Vagina (tissue), 2 donors: ENCODE results near the gene CNTNAP5.

Source experiments
- CTCF ChIP-seq, 3 experiments: fragments of 450-650 bp in 2 of 3; fragments of 200-600 bp in 1 of 3; sonication (generic) in 1 of 3; IDR thresholded peaks; one replicate each; pipeline ENCODE4 v1.5.1; 2017 to 2019; ENCODE audit warnings: antibody characterized with exemption in 3 of 3, mild to moderate bottlenecking in 2 of 3, moderate library complexity in 2 of 3
- POLR2A ChIP-seq, 2 donors: fragments of 450-650 bp; IDR thresholded peaks; one replicate each; pipeline ENCODE4 v1.6.1; 2017; ENCODE audit warnings: antibody characterized with exemption in 2 of 2, mild to moderate bottlenecking in 2 of 2, moderate library complexity in 2 of 2
- POLR2AphosphoS5 ChIP-seq, 2 donors: sonication (generic); formaldehyde crosslinking; IDR thresholded peaks; one replicate each; pipeline ENCODE4 v1.9.0; 2017; ENCODE audit warnings: antibody characterized with exemption in 2 of 2, mild to moderate bottlenecking in 2 of 2, low read depth in 1 of 2; ENCODE audit not compliant: insufficient read depth in 1 of 2

GRCh38 chr2:124661558-124661957 lies 636.5 kb downstream of the CNTNAP5 start:
- TF ChIP-seq CTCF (IDR thresholded peaks at IDR 0.05) (no peak), POLR2A (IDR thresholded peaks at IDR 0.05) (no peak), POLR2AphosphoS5 (IDR thresholded peaks at IDR 0.05; ENCODE audit: insufficient read depth in 1 of 2, low read depth in 1 of 2) (no peak)
